GM19395 (cell line): ENCODE results near the gene TXNRD2.
"Not testable (repeated sequence)": the region's sequence is repeated elsewhere in the genome, so short reads cannot be mapped to it uniquely, and the experiment has no call there.

Experiments used
- ATAC-seq: cut with Tn5 transposase; IDR thresholded peaks from one replicate; pipeline ENCODE4 v1.9.1; 2021; ENCODE audit warnings: mild to moderate bottlenecking, moderate library complexity; ENCODE audit not compliant: unreplicated experiment

The TXNRD2 gene

DNA sequence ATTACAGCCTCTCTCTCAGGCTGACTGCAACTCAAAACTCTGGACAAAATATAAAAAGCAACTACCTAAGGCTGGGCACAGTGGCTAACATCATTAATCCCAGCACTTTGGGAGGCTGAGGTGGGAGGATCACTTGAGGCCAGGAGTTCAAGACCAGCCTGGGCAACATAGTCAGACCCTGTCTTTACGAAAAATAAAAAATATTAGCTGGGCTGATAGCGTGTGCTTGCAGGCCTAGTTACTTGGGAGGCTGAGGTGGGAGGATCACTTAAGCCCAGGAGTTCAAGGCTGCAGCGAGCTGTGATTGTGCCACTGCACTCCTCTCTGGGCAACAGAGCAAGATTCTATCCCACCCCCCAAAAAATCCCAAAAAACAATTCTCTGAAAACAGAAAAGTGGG is 109.6 kb downstream of the TXNRD2 start:
- ATAC-seq, result not testable (repeated sequence)

DNA sequence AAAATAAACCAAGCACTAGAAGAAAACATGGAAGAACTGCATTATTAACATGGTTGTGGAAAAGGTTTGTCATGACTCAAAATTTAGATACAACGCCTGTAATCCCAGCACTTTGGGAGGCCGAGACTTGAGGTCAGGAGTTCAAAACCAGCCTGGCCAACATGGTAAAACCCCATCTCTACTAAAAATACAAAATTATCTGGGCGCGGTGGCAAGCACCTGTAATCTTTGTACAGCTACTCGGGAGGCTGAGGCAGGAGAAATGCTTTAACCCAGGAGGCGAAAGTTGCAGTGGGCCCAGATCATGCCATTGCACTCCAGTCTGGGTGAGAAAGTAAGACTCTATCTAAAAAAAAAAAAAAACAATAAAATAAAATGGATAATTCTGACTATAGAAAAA is 110.6 kb downstream of the TXNRD2 start:
- no peak for ATAC-seq

DNA sequence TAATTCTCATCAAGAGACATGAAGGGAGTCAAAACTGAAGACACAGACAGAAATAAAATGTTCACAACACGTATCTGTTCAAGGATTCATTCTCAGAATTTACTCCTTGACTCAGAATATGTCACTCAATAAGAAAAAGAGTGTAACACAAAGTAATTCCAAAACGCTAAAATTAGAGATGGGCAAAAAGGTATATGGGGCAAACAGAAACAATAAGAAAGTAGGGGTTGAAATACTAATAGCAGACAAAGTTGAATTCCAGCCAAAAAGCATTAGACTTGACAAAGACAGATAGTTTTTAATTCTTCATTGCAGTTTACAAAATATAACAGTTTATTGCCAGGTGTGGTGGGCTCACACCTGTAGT is 113.6 kb downstream of the TXNRD2 start:
- no peak for ATAC-seq

DNA sequence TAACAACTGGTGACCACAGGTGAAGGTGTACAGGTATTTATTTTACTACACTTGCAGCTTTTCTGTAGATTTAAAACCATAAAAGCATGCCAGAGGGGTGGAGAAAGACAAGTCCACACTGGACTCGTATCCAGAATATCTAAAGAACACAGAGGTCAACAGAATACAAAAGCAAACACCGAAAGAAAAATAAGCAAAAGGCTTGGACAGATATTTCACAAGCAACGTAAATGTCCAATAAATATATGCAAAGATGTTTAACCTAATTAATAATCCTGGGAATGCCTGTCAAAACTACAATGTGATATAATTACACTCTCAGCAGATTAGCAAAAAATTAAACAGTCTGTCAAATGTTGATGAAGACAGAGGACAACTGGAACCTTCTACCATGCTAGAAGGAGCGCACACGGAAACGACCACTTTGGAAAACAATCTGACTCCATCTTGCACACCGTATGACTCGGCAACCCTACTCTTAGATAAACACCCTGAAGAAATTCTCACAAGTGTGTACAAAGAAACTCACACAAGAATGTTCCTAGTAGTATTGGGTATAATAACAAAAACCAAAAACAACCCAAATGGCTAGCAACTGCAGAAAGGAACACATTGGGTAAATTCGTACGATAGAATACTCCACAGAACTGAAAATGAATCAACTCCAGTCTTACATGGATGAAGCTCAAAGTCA is 114.1 kb downstream of the TXNRD2 start:
- ATAC-seq, result no peak

DNA sequence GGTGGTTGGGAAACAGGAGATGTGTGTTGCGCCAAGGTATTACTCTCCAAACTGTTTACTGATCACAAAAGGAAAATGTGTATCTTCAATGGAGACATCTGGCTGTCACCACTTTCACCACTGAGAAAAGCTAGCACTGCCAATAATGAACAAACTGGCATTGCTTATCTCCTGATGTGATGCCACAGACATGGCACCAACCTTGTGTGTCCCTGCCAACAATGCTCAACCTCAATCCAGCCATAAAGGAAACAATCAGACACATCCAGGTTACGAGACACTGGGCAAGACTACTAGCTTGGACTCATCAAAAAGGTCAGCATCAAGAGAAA is 115.0 kb downstream of the TXNRD2 start:
- no peak for ATAC-seq

DNA sequence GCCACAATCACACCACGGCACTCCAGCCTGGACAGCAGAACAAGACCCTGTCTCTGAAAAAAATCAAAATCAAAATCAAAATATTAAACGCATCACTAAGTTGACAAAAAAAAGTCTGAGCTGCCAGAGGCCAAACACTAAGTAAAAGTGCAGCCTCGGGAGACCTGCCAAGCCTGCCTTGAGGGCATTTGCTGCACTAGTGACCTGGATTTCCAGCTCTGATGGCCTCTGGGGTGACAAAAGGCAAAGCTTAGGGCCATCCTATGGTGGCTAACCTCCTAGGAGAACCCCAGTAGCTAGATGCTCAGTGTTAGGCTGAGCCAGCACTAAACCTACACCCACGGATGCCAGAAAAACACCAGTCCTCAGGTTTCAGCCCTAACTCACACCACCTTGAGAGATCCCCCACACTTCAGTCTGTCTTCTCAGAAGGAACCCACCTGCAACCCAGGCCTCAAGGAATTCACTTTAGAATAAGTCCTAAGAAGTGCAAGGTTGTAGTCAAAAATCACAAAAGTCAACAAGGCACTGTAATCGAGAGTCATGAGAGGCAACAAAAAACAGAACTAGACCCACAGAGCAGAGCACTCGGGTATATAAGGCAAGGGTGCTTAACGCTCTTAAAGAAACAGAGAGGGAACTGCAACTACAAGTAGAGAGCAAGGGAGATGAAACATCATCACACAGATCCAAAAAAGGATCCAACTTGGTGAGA is 115.6 kb downstream of the TXNRD2 start:
- ATAC-seq, result no peak
